ENCODE results near the gene TNXB.
"Not testable (repeated sequence)": the region's sequence is repeated elsewhere in the genome, so short reads cannot be mapped to it uniquely, and the experiment has no call there.

The TNXB gene

GRCh38 chr6:32005538-32005880 lies 103.6 kb downstream of the TNXB start:
- DNase-seq (ENCODE audit: low read depth in 1 of 2, low spot score in 1 of 2): not testable (repeated sequence)

- not testable (repeated sequence) for DNase-seq (ENCODE audit: low read depth in 1 of 2, low spot score in 1 of 2)
These were observed 104.1 kb downstream of the TNXB start for GRCh38 chr6:32004864-32005537.

DNA sequence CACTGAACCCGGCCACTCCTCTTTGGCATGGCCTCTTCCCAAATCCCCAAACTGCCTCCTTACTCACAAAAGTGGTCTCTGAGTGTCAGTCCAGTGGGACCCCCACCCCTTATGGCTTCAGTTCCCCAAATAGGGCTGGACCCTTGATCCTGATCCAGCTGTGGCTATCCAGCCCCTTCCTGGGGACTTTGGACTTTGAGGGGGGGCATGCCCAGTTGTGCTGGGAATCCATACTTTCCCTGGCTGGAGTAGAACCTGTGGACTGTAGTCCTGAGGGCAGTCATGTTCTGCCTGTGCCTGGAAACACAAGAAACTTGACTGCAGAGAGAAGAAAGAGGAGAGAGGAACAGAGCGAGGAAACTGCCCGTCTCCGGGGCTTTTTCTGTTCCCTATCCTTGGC lies 104.7 kb downstream of the TNXB start:
- not testable (repeated sequence) for DNase-seq (ENCODE audit: low read depth in 1 of 2, low spot score in 1 of 2)

DNA sequence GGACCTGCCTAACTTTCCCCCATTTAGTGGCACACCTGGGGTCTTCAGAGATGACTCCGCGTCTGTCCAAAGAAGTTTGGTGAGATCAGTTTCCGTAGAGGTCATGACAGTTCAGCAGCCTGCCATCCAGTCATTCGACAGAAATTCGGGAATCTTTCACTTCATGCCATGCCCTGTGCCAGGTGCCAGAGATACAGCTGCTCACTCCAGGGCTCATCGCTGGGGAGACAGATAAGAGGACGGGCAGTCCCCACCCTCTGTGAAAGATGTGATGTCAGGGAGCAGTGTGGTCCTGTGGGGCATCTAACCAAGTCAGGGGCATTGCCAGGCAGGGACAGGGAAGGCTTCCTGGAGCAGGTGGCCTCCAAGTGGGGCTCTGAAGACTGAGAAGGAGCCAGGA lies 105.8 kb downstream of the TNXB start:
- DNase-seq (ENCODE audit: low read depth in 1 of 2, low spot score in 1 of 2): not testable (repeated sequence)

DNA sequence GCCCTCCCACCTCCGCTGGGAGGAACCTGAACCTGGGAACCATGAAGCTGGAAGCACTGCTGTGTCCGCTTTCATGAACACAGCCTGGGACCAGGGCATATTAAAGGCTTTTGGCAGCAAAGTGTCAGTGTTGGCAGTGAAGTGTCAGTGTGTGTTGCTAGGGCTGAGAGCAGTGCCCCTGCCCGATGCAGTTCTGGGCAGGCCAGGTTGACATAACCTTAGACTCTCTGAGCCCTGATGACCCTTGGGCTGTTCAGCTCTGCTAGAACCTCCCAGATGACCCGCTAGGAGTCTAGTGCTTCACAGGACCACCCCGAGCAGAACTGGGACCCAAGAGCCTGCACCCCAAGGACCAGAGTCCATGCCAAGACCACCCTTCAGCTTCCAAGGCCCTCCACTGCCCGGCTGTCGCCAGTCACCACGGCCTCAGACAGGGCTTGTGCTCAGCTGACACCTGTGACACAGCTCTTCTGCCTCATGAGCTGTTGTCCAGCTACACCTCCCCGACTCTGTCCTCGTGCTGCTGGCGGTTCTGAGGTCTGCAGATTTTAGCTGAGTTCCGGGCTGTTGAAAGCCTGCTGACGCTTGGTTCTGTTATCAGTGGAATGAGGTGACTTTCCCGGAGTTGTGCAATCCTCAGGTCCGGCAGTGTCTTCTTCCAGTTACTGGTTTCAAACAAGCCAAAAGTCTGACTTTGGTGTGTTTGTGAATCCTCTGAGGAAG lies 106.4 kb downstream of the TNXB start:
- DNase-seq (ENCODE audit: low read depth in 1 of 2, low spot score in 1 of 2): not testable (repeated sequence)

DNA sequence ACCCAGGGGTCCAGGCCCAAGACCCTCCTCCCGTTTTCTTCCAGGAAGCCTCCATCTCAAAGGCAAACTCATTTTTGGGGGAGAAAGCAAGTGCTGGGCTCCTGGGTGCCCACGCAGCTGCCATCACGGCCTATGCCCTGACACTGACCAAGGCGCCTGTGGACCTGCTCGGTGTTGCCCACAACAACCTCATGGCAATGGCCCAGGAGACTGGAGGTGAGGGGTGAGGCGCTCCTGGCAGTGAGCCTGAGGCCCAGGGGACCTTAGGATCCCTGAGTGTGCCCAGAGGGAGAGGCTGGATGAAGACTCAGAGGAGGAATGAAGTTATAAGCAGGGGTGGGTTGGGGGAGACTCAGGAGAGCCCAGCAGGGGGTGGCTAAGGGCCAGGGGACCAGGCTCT lies 112.8 kb downstream of the TNXB start:
- DNase-seq (ENCODE audit: low read depth in 1 of 2, low spot score in 1 of 2): not testable (repeated sequence)

- DNase-seq (ENCODE audit: low read depth in 1 of 2, low spot score in 1 of 2): not testable (repeated sequence)
These were observed 114.7 kb downstream of the TNXB start for GRCh38 chr6:31994421-31994820.

Data from stimulated activated CD4-positive, alpha-beta T cell treated with anti-CD3 and anti-CD28 coated beads, Interleukin-15, amount 100 ng/mL, for 1 hour (primary cell).